DOHH2 (cell line): Measurements from ENCODE around the gene TNFRSF9.
"Not testable (repeated sequence)": the region's sequence is repeated elsewhere in the genome, so short reads cannot be mapped to it uniquely, and the experiment has no call there.

ENCODE experiments used
- EZH2phosphoT487 ChIP-seq: fragments of 200-600 bp; sonication (generic); IDR thresholded peaks from 2 replicates; pipeline ENCODE4 v1.6.1; 2017; ENCODE audit warnings: borderline replicate concordance, mild to moderate bottlenecking, antibody characterized with exemption, low read length, moderate library complexity, mixed read lengths
- TF ChIP-seq, protein P1 (sequence below): fragments of 200-600 bp; sonication (generic); IDR thresholded peaks from one replicate; pipeline ENCODE4 v1.5.1; 2014; ENCODE audit warnings: antibody characterized with exemption, mild to moderate bottlenecking, low read depth, low read length; ENCODE audit not compliant: poor library complexity, severe bottlenecking

DNA sequence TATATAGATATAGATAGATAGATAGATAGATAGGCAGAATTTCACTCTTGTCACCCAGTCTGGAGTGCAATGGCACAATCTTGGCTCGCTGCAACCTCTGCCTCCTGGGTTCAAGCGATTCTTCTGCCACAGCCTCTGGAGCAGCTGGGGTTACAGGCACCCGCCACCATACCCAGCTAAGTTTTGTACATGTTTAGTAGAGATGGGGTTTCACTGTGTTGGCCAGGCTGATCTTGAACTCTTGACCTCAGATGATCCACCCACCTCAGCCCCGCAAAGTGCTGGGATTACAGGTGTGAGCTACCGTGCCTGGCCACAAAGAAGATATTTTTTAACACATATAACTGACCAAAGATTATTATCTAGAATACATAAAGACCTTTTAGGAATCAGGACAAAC, 22.7 kb downstream of the TNFRSF9 start:
- TF ChIP-seq, protein P1, sequence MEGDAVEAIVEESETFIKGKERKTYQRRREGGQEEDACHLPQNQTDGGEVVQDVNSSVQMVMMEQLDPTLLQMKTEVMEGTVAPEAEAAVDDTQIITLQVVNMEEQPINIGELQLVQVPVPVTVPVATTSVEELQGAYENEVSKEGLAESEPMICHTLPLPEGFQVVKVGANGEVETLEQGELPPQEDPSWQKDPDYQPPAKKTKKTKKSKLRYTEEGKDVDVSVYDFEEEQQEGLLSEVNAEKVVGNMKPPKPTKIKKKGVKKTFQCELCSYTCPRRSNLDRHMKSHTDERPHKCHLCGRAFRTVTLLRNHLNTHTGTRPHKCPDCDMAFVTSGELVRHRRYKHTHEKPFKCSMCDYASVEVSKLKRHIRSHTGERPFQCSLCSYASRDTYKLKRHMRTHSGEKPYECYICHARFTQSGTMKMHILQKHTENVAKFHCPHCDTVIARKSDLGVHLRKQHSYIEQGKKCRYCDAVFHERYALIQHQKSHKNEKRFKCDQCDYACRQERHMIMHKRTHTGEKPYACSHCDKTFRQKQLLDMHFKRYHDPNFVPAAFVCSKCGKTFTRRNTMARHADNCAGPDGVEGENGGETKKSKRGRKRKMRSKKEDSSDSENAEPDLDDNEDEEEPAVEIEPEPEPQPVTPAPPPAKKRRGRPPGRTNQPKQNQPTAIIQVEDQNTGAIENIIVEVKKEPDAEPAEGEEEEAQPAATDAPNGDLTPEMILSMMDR: not testable (repeated sequence)
- TF ChIP-seq EZH2phosphoT487: not testable (repeated sequence)
